ENCODE results near the gene C4orf50. TPM values are rescaled to one million over a fixed set of nuclear protein-coding genes. Genes with fewer than 3 reads are reported as not detected.

C4orf50 gene
- total and polyA plus RNA-seq, 2 of the 4 experiments (the other 2 are of a cell fraction): not detected

GRCh38 chr4:6062133-6062532 lies 43.9 kb upstream of the C4orf50 start:
- no peak overlapping the region for H4K91ac ChIP-seq (ENCODE audit: insufficient read depth, low read depth, low read length)
- H2BK120ac ChIP-seq (ENCODE audit: low read depth, low read length): no peak overlapping the region
- in situ Hi-C loops (cut with MboI; ENCODE audit: low sequenced_read_pairs): no loop called here
- H3K9me3 ChIP-seq (ENCODE audit: control insufficient read depth, insufficient read depth, low read length): peaks cover 44% of the 10 kb centered on the region
- H3K4ac ChIP-seq (ENCODE audit: low read depth, low read length): no peak overlapping the region
- H3K27ac ChIP-seq (ENCODE audit: insufficient read depth, low read length): no peak overlapping the region
- no peak overlapping the region for H3K18ac ChIP-seq (ENCODE audit: low read depth, low read length)
- intact Hi-C loops (cut with micrococcal nuclease): no loop called here
- no CpG with 5 or more reads among the region's 12 CpGs for WGBS, 2 experiments (ENCODE audit: extremely low coverage in 2 of 2, insufficient read length in 1 of 2)
- H2AFZ ChIP-seq (replicated peaks; ENCODE audit: low read length, poor library complexity): no peak overlapping the region
- H2BK15ac ChIP-seq (ENCODE audit: low read depth, low read length): no peak overlapping the region
- POLR2A ChIA-PET (ENCODE audit: unreplicated experiment): no interaction called here
- H3K27me3 ChIP-seq (ENCODE audit: control insufficient read depth, insufficient read depth, low read length): no peaks in the 10 kb centered on the region
- dilution Hi-C loops (cut with HindIII; ENCODE audit: low sequenced_read_pairs, unreplicated experiment): no loop called here
- BruUV-seq (replicated peaks): no TSS peak
- H3K4me1 ChIP-seq (ENCODE audit: control insufficient read depth, insufficient read depth, low read length): no peaks in the 10 kb centered on the region
- H2BK5ac ChIP-seq (ENCODE audit: low read depth, low read length, poor library complexity, severe bottlenecking): no peak overlapping the region
- CTCF ChIA-PET: no interaction called here
- no peak overlapping the region for H4K8ac ChIP-seq (ENCODE audit: low read depth in 2 of 2, low read length in 2 of 2)
- no peak overlapping the region for H4K5ac ChIP-seq (ENCODE audit: low read depth, low read length)
- DNase-seq: no peak
- no peaks in the 10 kb centered on the region for H3K36me3 ChIP-seq (ENCODE audit: control insufficient read depth, insufficient read depth, low read length)
- TF ChIP-seq RFX5 (IDR thresholded peaks at IDR 0.05; ENCODE audit: low read depth, low read length) (no peak), ELK1 (IDR thresholded peaks at IDR 0.05; ENCODE audit: borderline replicate concordance, low read depth, low read length) (no peak), MXI1 (IDR thresholded peaks at IDR 0.05; ENCODE audit: borderline replicate concordance, low read depth, low read length) (no peak), CHD1 (IDR thresholded peaks at IDR 0.05; ENCODE audit: low read depth, low read length) (no peak), RCOR1 (IDR thresholded peaks at IDR 0.05; ENCODE audit: insufficient replicate concordance, low read length) (no peak), RAD21 (IDR thresholded peaks at IDR 0.05; ENCODE audit: low read length) (no peak), CTCF (conservative IDR thresholded peaks at IDR 0.05; ENCODE audit: low read depth, low read length) (no peak), SMC3 (IDR thresholded peaks at IDR 0.05; ENCODE audit: low read depth, low read length) (no peak), MAFK (IDR thresholded peaks at IDR 0.05; ENCODE audit: low read depth, low read length) (no peak)
- H3K4me3 ChIP-seq (ENCODE audit: insufficient read depth, low read depth, low read length): no peak overlapping the region
- no peak overlapping the region for H3K23ac ChIP-seq (ENCODE audit: low read depth, low read length)
- H3K9ac ChIP-seq (ENCODE audit: low read depth, low read length): no peak overlapping the region
- H3K79me1 ChIP-seq (ENCODE audit: low read depth in 1 of 2, low read length in 2 of 2): no peaks in the 10 kb centered on the region
- no peak for ATAC-seq (ENCODE audit: low read depth)
- no peaks in the 10 kb centered on the region for H3K9me1 ChIP-seq (ENCODE audit: insufficient read depth, low read length)
- H2BK20ac ChIP-seq (ENCODE audit: low read depth, low read length): no peak overlapping the region
- H4K20me1 ChIP-seq (ENCODE audit: insufficient read depth, low read length): no peaks in the 10 kb centered on the region
- H3K56ac ChIP-seq (ENCODE audit: extremely low read depth, insufficient read depth, low read length): no peak overlapping the region
- H2AK9ac ChIP-seq (replicated peaks; ENCODE audit: low read depth, low read length, poor library complexity): no peak overlapping the region
- H2AK5ac ChIP-seq (ENCODE audit: low read depth, low read length): no peak overlapping the region
- H3K4me2 ChIP-seq (ENCODE audit: low read depth, low read length): no peak overlapping the region
- no peak overlapping the region for H3K14ac ChIP-seq (replicated peaks; ENCODE audit: low read depth, low read length)

Measured in IMR-90 (cell line).